K562 (cell line): Measurements from ENCODE around the gene TSSK2. TPM values are rescaled to one million over a fixed set of nuclear protein-coding genes. Genes with fewer than 3 reads are reported as not detected.

Experiments used
- DIDO1 ChIP-seq: fragments of 450-650 bp; IDR thresholded peaks from 2 replicates; pipeline ENCODE4 v1.6.1; 2016; ENCODE audit warnings: low read depth, missing biosample characterization, missing genetic modification characterization
- E2F5 ChIP-seq: sonication (generic); formaldehyde crosslinking; IDR thresholded peaks from 2 replicates; pipeline ENCODE4 v1.8.0; 2022; ENCODE audit warnings: mild to moderate bottlenecking, missing genetic modification reagents
- ELK3 ChIP-seq: fragments of 450-650 bp; formaldehyde crosslinking; IDR thresholded peaks from 2 replicates; pipeline ENCODE4 v1.4.0; 2020; ENCODE audit warnings: mild to moderate bottlenecking
- MBD2 ChIP-seq: sonication (generic); IDR thresholded peaks from 2 replicates; pipeline ENCODE4 v1.6.1; 2016; ENCODE audit warnings: low read depth, borderline replicate concordance
- MTA3 ChIP-seq: fragments of 450-650 bp; formaldehyde crosslinking; IDR thresholded peaks from 2 replicates; pipeline ENCODE4 v1.6.1; 2017; ENCODE audit warnings: mild to moderate bottlenecking, borderline replicate concordance
- RBBP5 ChIP-seq: fragments of 200-600 bp; sonication (generic); IDR thresholded peaks from 2 replicates; pipeline ENCODE4 v1.6.1; 2012; ENCODE audit warnings: borderline replicate concordance, mild to moderate bottlenecking, low read length, control low read depth, inconsistent platforms; ENCODE audit not compliant: insufficient read depth, poor library complexity, severe bottlenecking
- SMAD4 ChIP-seq: fragments of 250-450 bp; sonication (Bioruptor Pico); conservative IDR thresholded peaks from 2 replicates; pipeline ENCODE4 v1.8.0; 2021; ENCODE audit warnings: inconsistent platforms, mild to moderate bottlenecking, moderate library complexity
- SRSF7 ChIP-seq: fragments of 200-400 bp; formaldehyde crosslinking; optimal IDR thresholded peaks from 2 replicates; pipeline ENCODE3; 2017; ENCODE audit warnings: mild to moderate bottlenecking, low read depth, low read length
- STAG1 ChIP-seq: sonication (generic); formaldehyde crosslinking; IDR thresholded peaks from 2 replicates; pipeline ENCODE4 v1.5.0; 2020; ENCODE audit warnings: missing genetic modification reagents, borderline replicate concordance
- TFE3 ChIP-seq: fragments of 450-650 bp; formaldehyde crosslinking; IDR thresholded peaks from 2 replicates; pipeline ENCODE4 v1.4.0; 2020; ENCODE audit warnings: mild to moderate bottlenecking, mixed read lengths
- ZFPM2 ChIP-seq: fragments of 250-450 bp; sonication (Bioruptor Pico); IDR thresholded peaks from 2 replicates; pipeline ENCODE4 v1.5.1; 2022; ENCODE audit warnings: mild to moderate bottlenecking
- ZFX ChIP-seq: sonication (generic); formaldehyde crosslinking; IDR thresholded peaks from 2 replicates; pipeline ENCODE4 v1.8.0; 2022; ENCODE audit warnings: mild to moderate bottlenecking, missing genetic modification reagents, moderate library complexity
- ZNF224 ChIP-seq: sonication (generic); formaldehyde crosslinking; IDR thresholded peaks from 2 replicates; pipeline ENCODE4 v1.8.0; 2022; ENCODE audit warnings: mild to moderate bottlenecking, missing genetic modification reagents
- ZNF282 ChIP-seq: sonication (generic); formaldehyde crosslinking; IDR thresholded peaks from 2 replicates; pipeline ENCODE4 v1.8.1; 2023; ENCODE audit warnings: missing genetic modification reagents
- polyA plus RNA-seq, 8 experiments: library from polyadenylated mRNA; depleted of rRNA in 4 of 8; stranded (reverse) in 5 of 8; unstranded in 3 of 8; fragments of >200 nt; fragmentation: Nextera tagmentation in 2 of 8; fragmentation: Illumina TruSeq in 1 of 8; extraction: Ambion mirVana in 2 of 8; extraction: Trizol in 1 of 8; gene quantifications; 2 replicates each; pipeline versions ENCODE4 v1.2.1 to v1.2.3, GENCODE V29; 2011 to 2014; ENCODE audit warnings: inconsistent platforms in 1 of 8, missing spikeins in 1 of 8
- total RNA-seq, 7 experiments: library from RNA; depleted of rRNA in 6 of 7; stranded (reverse); fragments of >200 nt in 6 of 7; fragmentation: Illumina TruSeq in 2 of 7; extraction: Trizol in 2 of 7; gene quantifications; 2 replicates each; pipeline versions ENCODE4 v1.2.1 to v1.2.3, GENCODE V29; 2011 to 2021; ENCODE audit warnings: low replicate concordance in 1 of 7
- TF ChIP-seq, protein P1 (sequence below): fragments of 450-650 bp; IDR thresholded peaks from 2 replicates; pipeline ENCODE4 v1.6.1; 2016
- TF ChIP-seq, protein P2 (sequence below): fragments of 450-650 bp; IDR thresholded peaks from 2 replicates; pipeline ENCODE4 v1.7.0; 2016; ENCODE audit warnings: borderline replicate concordance

Gene TSSK2
- total and polyA plus RNA-seq, 9 of the 15 experiments (the other 6 are each of a cell fraction or from before 2014, with no cell fraction given) = 0.04 TPM; not detected in 8

DNA sequence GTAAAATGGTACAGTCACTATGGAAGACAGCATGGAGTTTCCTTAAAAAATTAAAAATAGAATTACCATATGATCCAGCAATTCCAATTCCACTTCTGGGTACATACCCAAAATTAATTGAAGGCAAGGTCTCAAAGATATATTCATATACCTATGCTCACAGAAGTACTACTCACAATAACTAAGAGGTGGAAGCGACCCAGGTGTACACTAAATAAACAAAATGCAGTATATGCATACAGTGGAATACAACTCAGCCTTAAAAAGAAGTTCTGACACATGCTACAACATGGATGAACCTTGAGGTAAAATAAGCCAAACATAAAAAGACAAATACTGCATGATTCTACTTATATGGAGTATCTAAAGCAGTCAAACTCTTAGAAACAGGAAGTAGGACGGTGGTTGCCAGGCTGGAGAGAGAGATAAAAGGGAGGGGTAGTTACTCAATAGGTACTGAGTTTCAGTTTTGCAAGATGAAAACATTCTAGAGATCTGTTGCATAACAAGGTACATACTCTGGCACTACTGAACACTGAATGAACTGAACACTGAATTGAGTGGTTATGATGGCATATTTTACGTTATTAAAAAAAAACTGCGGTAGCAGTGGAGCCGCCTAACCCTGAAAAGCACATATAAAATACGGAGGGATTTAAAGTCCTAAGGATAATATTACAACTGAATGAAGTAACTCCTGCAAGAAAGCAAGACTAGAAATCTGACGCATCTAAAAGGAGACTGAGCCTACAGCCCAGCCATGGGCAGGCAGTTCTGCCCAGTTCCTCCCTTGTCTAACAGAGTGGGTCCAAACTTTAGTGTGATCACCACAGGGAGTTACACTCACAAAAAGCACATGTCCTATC is 21.7 kb upstream of the TSSK2 start (continued):
- TF ChIP-seq MTA3 (peak; percentile 50; the same call in 1 of the 2 replicates), SMAD4 (CRISPR knock-in tag) (peak; percentile 75), TFE3 (CRISPR knock-in tag) (no peak), ZFX (no peak), ZNF224 (CRISPR knock-in tag) (0 out of 2 replicates have a peak, but pooled peaks have one; percentile 81), ZFPM2 (CRISPR knock-in tag) (no peak), STAG1 (no peak), ELK3 (CRISPR knock-in tag) (peak; percentile 89), DIDO1 (0 out of 2 replicates have a peak, but pooled peaks have one; percentile 46), RBBP5 (peak; percentile 78), ZNF282 (no peak), SRSF7 (no peak), MBD2 (no peak), E2F5 (CRISPR knock-in tag) (peak; percentile 79; the same call in 1 of the 2 replicates)
- TF ChIP-seq, protein P1, sequence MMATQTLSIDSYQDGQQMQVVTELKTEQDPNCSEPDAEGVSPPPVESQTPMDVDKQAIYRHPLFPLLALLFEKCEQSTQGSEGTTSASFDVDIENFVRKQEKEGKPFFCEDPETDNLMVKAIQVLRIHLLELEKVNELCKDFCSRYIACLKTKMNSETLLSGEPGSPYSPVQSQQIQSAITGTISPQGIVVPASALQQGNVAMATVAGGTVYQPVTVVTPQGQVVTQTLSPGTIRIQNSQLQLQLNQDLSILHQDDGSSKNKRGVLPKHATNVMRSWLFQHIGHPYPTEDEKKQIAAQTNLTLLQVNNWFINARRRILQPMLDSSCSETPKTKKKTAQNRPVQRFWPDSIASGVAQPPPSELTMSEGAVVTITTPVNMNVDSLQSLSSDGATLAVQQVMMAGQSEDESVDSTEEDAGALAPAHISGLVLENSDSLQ = 0 out of 2 replicates have a peak, but pooled peaks have one; percentile 13
- TF ChIP-seq, protein P2, sequence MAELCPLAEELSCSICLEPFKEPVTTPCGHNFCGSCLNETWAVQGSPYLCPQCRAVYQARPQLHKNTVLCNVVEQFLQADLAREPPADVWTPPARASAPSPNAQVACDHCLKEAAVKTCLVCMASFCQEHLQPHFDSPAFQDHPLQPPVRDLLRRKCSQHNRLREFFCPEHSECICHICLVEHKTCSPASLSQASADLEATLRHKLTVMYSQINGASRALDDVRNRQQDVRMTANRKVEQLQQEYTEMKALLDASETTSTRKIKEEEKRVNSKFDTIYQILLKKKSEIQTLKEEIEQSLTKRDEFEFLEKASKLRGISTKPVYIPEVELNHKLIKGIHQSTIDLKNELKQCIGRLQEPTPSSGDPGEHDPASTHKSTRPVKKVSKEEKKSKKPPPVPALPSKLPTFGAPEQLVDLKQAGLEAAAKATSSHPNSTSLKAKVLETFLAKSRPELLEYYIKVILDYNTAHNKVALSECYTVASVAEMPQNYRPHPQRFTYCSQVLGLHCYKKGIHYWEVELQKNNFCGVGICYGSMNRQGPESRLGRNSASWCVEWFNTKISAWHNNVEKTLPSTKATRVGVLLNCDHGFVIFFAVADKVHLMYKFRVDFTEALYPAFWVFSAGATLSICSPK = no peak
